SK-N-SH (cell line): Measurements from ENCODE around the gene NPAS3. TPM values are rescaled to one million over a fixed set of nuclear protein-coding genes. Genes with fewer than 3 reads are reported as not detected.

ENCODE experiments used
- CTCF ChIA-PET: fragments of 300-600, 350-600 bp; formaldehyde crosslinking; extraction: SDS; loops from one replicate; lab custom pipeline; 2021; lab: Yijun Ruan, JAX
- POLR2A ChIA-PET: fragments of 350-600 bp; sonication (Branson Sonifier 250); formaldehyde crosslinking; extraction: SDS; loops from one replicate; lab custom pipeline; 2020; ENCODE audit warnings: antibody characterized with exemption, inconsistent platforms; lab: Yijun Ruan, JAX
- DNase-seq: peaks from one replicate; pipeline ENCODE4 v3.0.0; 2012
- H2AFZ ChIP-seq: fragments of 200-600 bp; sonication (generic); 2 replicates; pipeline ENCODE4 v1.8.1; 2016; ENCODE audit warnings: antibody characterized with exemption, mild to moderate bottlenecking, low read depth
- H3F3A ChIP-seq: fragments of 200-600 bp; sonication (generic); replicated peaks from 2 replicates; pipeline ENCODE3; 2016; ENCODE audit warnings: antibody characterized with exemption, mild to moderate bottlenecking; ENCODE audit not compliant: insufficient read depth
- H3K27ac ChIP-seq, 2 experiments: fragments of 200-500 bp in 1 of 2; fragments of 200-600 bp in 1 of 2; sonication (Bioruptor generic) in 1 of 2; sonication (generic), shearing (Covaris generic) in 1 of 2; 2 replicates each; pipeline versions ENCODE4 v1.5.1 to v1.6.1; 2014 to 2016; ENCODE audit warnings: low read depth in 2 of 2, inconsistent platforms in 1 of 2, low read length in 1 of 2, mild to moderate bottlenecking in 1 of 2, mixed read lengths in 1 of 2
- H3K27me3 ChIP-seq: fragments of 200-600 bp; sonication (generic), shearing (Covaris generic); 2 replicates; pipeline ENCODE4 v1.6.1; 2016; ENCODE audit warnings: mixed run types; ENCODE audit not compliant: insufficient read depth
- H3K36me3 ChIP-seq, 2 experiments: fragments of 200-500 bp in 1 of 2; fragments of 200-600 bp in 1 of 2; sonication (Bioruptor generic) in 1 of 2; sonication (generic) in 1 of 2; replicated peaks in 1 of 2; 2 replicates each; pipeline versions ENCODE3 to v1.5.1; 2014 to 2016; ENCODE audit warnings: low read length in 1 of 2, mild to moderate bottlenecking in 1 of 2; ENCODE audit not compliant: insufficient read depth in 2 of 2, control insufficient read depth in 1 of 2
- H3K4me1 ChIP-seq, 2 experiments: fragments of 200-500 bp in 1 of 2; fragments of 200-600 bp in 1 of 2; sonication (Bioruptor generic) in 1 of 2; sonication (generic), shearing (Covaris generic) in 1 of 2; 2 replicates each; pipeline versions ENCODE4 v1.5.1 to v1.6.1; 2014 to 2016; ENCODE audit warnings: low read depth in 1 of 2, low read length in 1 of 2, mixed run types in 1 of 2; ENCODE audit not compliant: insufficient read depth in 2 of 2, control insufficient read depth in 1 of 2
- H3K4me2 ChIP-seq: fragments of 200-600 bp; sonication (generic), shearing (Covaris generic); 2 replicates; pipeline ENCODE4 v1.6.1; 2017; ENCODE audit warnings: mixed run types
- H3K4me3 ChIP-seq, 2 experiments: fragments of 200-500 bp in 1 of 2; fragments of 200-600 bp in 1 of 2; sonication (Bioruptor generic) in 1 of 2; sonication (generic), shearing (Covaris generic) in 1 of 2; 2 replicates each; pipeline versions ENCODE4 v1.5.1 to v1.8.1; 2014 to 2016; ENCODE audit warnings: low read depth in 2 of 2, inconsistent platforms in 1 of 2, low read length in 1 of 2, mild to moderate bottlenecking in 1 of 2, mixed read lengths in 1 of 2, moderate library complexity in 1 of 2
- H3K79me2 ChIP-seq: fragments of 200-600 bp; sonication (generic); 2 replicates; pipeline ENCODE4 v1.8.1; 2017; ENCODE audit warnings: mild to moderate bottlenecking; ENCODE audit not compliant: insufficient read depth
- H3K9ac ChIP-seq: fragments of 200-600 bp; sonication (generic); 2 replicates; pipeline ENCODE4 v1.6.1; 2017; ENCODE audit warnings: mixed run types
- H3K9me2 ChIP-seq: fragments of 200-600 bp; sonication (generic); 2 replicates; pipeline ENCODE4 v1.6.1; 2017; ENCODE audit warnings: mixed run types
- H3K9me3 ChIP-seq: fragments of 200-600 bp; sonication (generic); 2 replicates; pipeline ENCODE4 v1.6.1; 2017; ENCODE audit warnings: mixed run types, mild to moderate bottlenecking, moderate library complexity
- H4K20me1 ChIP-seq: fragments of 200-600 bp; sonication (generic); 2 replicates; pipeline ENCODE4 v1.6.1; 2017; ENCODE audit warnings: mild to moderate bottlenecking, mixed run types; ENCODE audit not compliant: insufficient read depth
- EZH2phosphoT487 ChIP-seq: fragments of 200-600 bp; sonication (generic); IDR thresholded peaks from 2 replicates; pipeline ENCODE4 v1.6.1; 2017; ENCODE audit warnings: low read depth, mixed run types, mild to moderate bottlenecking, antibody characterized with exemption, moderate library complexity, borderline replicate concordance
- MXI1 ChIP-seq: IDR thresholded peaks from 2 replicates; pipeline ENCODE4 v1.6.1; 2012; ENCODE audit warnings: mild to moderate bottlenecking, low read depth, low read length, improper control_type of control experiment
- RCOR1 ChIP-seq: fragments of 150-350 bp; IDR thresholded peaks from 2 replicates; pipeline ENCODE4 v1.6.1; 2017; ENCODE audit warnings: antibody characterized with exemption, low read length
- REST ChIP-seq: IDR thresholded peaks from 2 replicates; pipeline ENCODE4 v1.6.1; 2012; ENCODE audit warnings: mild to moderate bottlenecking, low read depth, low read length, moderate library complexity
- USF2 ChIP-seq: fragments of 150-350 bp; IDR thresholded peaks from 2 replicates; pipeline ENCODE4 v1.6.1; 2017; ENCODE audit warnings: antibody characterized with exemption, low read length, low read depth, borderline replicate concordance
- WGBS: methylation state at CpG from one replicate; pipeline ENCODE4 v1.1.6; 2017; ENCODE audit warnings: low lambda C conversion rate; 5-methylcytosine and 5-hydroxymethylcytosine counted together
- polyA plus RNA-seq, 3 experiments: library from polyadenylated mRNA; depleted of rRNA; stranded (reverse); fragments of >200 nt; gene quantifications; 2 replicates each; pipeline ENCODE4 v1.2.3, GENCODE V29; 2012

Gene NPAS3
- polyA plus RNA-seq, 1 of the 3 experiments (the other 2 are of a cell fraction) = 4.3 TPM

GRCh38 chr14:32920696-32921276 is 17.9 kb upstream of the NPAS3 start:
- Histone ChIP-seq H3K27me3 (no peaks in the 10 kb centered on the region), H3K4me3 (no peak overlapping the region), H3K36me3 (no peaks in the 10 kb centered on the region), H4K20me1 (no peaks in the 10 kb centered on the region), H3K4me2 (no peak overlapping the region), H3K9me2 (no peaks in the 10 kb centered on the region), H3F3A (no peaks in the 10 kb centered on the region), H3K9ac (no peak overlapping the region), H2AFZ (no peak overlapping the region), H3K79me2 (no peaks in the 10 kb centered on the region), H3K4me1 (no peaks in the 10 kb centered on the region), H3K9me3 (no peaks in the 10 kb centered on the region), H3K27ac (no peak overlapping the region)
- POLR2A ChIA-PET = no interaction called here
- DNase-seq = no peak
- no peak for TF ChIP-seq MXI1
- no peak for TF ChIP-seq USF2
- WGBS = 42% methylated on average over 6 of the region's 6 CpGs
- CTCF ChIA-PET = interaction anchor here (1.6 kb wide), 1 partner anchor 8 kb away, joined by 3 read pairs; no protein-coding TSS in a partner anchor

- Histone ChIP-seq H2AFZ (no peak overlapping the region), H3K4me3 (no peak overlapping the region), H3K27ac (no peak overlapping the region), H3K9ac (no peak overlapping the region), H3K9me2 (no peaks in the 10 kb centered on the region), H3K79me2 (no peaks in the 10 kb centered on the region), H3K36me3 (no peaks in the 10 kb centered on the region), H4K20me1 (no peaks in the 10 kb centered on the region), H3K4me2 (no peak overlapping the region), H3K4me1 (no peaks in the 10 kb centered on the region), H3F3A (no peaks in the 10 kb centered on the region), H3K27me3 (no peaks in the 10 kb centered on the region), H3K9me3 (no peaks in the 10 kb centered on the region)
- TF ChIP-seq EZH2phosphoT487 (no peak), RCOR1 (no peak), REST (peak; percentile 85)
- ChIA-PET CTCF (no interaction called here), POLR2A (no interaction called here)
- DNase-seq = no peak
These were observed 13.2 kb upstream of the NPAS3 start for GRCh38 chr14:32925439-32925838.
